Midbrain (tissue), 1 donor: ENCODE measurements around the gene NAP1L5.
A peak's percentile ranks its signal among the peaks of the same experiment; 100 is the strongest.

Experiments used
- DNase-seq: peaks from one replicate; lab custom pipeline; 2025; lab: John Stamatoyannopoulos, UW

Gene NAP1L5

GRCh38 chr4:88660446-88661294, 37.0 kb downstream of the NAP1L5 start:
- DNase-seq: no peak

- no peak for DNase-seq
These were observed 37.8 kb downstream of the NAP1L5 start for GRCh38 chr4:88659890-88660208.

DNA sequence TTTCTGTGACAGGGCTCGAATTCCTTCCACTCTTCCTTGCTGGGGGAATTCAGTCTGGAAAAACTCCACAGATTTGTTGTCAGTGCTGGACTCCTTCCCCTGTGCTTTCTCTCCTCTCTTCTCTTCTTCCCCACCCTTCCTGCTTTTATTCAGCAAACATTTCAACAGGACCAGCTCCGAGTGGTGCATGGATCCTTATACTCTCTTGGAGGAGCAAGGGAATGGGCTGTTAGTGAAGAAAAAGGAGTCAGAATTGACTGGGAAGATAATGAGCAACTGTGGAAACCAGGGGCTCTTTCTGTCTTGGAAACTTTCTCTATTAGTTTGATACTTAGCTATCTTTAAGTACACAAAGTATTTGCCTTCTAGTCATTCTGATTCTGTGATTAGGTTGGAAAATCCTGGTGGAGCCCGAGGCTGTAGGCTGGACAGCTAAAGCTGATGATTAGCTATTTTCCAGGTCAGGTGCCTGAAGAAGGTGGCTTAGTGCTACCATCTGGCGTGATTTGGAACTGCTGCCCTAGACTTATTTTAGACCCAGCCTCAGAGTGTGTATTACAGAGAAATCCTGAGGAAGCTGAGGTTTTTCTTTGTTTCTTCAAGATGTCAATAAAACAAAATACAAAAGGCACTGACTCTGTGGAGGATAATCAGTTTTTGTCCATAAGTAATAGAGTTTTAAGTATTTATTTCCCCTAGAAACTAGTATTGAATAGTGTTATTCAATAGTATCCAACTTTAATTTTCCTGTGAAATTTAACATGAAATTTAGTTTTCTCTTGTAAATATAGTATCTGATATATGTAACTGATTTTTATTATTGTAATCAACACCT, 38.4 kb downstream of the NAP1L5 start:
- peak; percentile 63 for DNase-seq

GRCh38 chr4:88655226-88655625, 42.4 kb downstream of the NAP1L5 start:
- DNase-seq: no peak

DNA sequence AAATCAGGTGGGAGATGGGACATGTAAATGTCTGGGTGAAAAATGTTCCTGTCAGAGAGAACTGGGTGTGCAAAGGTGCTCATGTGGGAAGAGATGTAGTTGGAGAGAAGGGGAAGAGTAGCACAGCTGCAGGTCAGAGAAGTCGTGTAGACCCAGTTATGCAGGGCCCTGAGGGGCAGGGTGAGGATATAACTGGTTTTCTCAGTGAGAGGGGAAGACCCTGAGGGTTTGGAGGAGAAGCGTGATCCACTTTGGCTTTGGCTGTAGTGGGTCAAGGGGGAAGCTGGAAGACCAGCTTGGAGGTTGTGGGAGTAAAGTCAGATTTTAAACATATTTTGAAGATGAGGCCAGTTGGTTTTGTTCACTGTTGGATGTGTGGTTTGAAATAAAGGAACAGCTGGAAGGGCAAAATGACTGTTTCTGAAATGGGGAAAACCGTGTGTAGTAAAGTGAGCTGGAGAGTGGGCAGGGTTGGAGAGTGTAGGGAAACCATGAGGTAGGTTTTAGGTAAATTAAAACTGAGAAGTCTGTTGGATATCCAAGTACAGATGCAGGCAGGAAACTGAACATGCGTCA, 44.2 kb downstream of the NAP1L5 start:
- DNase-seq: no peak

DNA sequence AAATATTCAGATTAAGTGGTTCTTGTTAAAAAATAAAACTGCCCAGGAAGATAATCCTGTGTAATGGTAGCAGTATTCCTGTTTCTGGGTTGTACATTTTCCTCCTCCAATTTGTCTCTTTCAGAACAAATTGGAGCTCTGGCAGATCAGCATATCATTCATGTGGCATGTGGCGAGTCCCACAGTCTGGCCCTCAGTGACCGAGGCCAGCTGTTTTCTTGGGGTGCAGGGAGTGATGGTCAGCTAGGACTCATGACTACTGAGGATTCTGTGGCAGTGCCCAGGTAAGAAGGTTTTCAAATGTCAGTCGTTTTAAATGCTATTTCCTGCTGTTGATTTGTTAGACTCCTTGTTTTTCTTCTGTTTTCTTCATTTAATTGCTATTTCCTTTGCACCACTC, 47.9 kb downstream of the NAP1L5 start:
- DNase-seq: no peak

- DNase-seq: no peak
These were observed 50.9 kb downstream of the NAP1L5 start for GRCh38 chr4:88646528-88647280.

GRCh38 chr4:88645994-88646393, 51.6 kb downstream of the NAP1L5 start:
- no peak for DNase-seq
